Testis (tissue), 2 donors: Measurements from ENCODE around the gene OR5M10.
"Not testable (repeated sequence)": the region's sequence is repeated elsewhere in the genome, so short reads cannot be mapped to it uniquely, and the experiment has no call there.

Experiments used
- POLR2A ChIP-seq: fragments of 450-650 bp; IDR thresholded peaks from one replicate; pipeline ENCODE4 v1.6.1; 2017; ENCODE audit warnings: antibody characterized with exemption, mild to moderate bottlenecking, moderate library complexity
- TF ChIP-seq, protein P1 (sequence below), 3 experiments: fragments of 450-650 bp in 2 of 3; fragments of 200-600 bp in 1 of 3; sonication (generic) in 1 of 3; IDR thresholded peaks; one replicate each; pipeline ENCODE4 v1.5.1; 2016 to 2019; ENCODE audit warnings: antibody characterized with exemption in 3 of 3, mild to moderate bottlenecking in 2 of 3, moderate library complexity in 1 of 3

DNA sequence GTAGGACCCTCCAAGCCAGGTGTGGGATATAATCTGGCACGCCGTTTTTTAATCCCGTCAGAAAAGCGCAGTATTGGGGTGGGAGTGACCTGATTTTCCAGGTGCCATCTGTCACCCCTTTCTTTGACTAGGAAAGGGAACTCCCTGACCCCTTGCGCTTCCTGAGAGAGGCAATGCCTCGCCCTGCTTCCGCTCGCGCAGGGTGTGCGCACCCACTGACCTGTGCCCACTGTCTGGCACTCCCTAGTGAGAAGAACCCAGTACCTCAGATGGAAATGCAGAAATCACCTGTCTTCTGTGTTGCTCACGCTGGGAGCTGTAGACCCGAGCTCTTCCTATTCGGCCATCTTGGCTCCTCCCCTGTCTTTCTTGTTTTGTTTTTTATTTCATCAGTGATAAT lies 22.8 kb downstream of the OR5M10 start:
- TF ChIP-seq, protein P1, sequence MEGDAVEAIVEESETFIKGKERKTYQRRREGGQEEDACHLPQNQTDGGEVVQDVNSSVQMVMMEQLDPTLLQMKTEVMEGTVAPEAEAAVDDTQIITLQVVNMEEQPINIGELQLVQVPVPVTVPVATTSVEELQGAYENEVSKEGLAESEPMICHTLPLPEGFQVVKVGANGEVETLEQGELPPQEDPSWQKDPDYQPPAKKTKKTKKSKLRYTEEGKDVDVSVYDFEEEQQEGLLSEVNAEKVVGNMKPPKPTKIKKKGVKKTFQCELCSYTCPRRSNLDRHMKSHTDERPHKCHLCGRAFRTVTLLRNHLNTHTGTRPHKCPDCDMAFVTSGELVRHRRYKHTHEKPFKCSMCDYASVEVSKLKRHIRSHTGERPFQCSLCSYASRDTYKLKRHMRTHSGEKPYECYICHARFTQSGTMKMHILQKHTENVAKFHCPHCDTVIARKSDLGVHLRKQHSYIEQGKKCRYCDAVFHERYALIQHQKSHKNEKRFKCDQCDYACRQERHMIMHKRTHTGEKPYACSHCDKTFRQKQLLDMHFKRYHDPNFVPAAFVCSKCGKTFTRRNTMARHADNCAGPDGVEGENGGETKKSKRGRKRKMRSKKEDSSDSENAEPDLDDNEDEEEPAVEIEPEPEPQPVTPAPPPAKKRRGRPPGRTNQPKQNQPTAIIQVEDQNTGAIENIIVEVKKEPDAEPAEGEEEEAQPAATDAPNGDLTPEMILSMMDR (IDR thresholded peaks at IDR 0.05): not testable (repeated sequence)
- TF ChIP-seq POLR2A: not testable (repeated sequence)
